Measurements from ENCODE around the gene FSTL1.

DNA sequence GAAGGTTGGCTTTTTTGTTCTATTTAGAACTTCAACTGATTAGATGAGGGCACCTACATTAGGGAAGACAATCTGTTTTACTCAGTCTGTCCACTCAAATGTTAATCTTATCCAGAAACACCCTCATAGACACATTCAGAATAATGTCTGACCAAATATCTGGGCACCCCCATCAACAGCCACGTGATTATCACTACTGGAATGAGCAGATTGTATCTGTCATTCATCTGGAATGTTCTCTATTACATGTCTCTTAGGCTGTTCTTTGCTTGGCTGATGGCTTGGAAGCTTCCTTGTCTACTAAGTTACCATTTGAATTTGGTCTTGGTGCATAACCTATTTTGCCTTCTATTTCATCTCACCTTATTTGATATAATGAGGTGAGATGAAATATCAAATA is 86.0 kb downstream of the FSTL1 start:
- TF ChIP-seq, protein P1, sequence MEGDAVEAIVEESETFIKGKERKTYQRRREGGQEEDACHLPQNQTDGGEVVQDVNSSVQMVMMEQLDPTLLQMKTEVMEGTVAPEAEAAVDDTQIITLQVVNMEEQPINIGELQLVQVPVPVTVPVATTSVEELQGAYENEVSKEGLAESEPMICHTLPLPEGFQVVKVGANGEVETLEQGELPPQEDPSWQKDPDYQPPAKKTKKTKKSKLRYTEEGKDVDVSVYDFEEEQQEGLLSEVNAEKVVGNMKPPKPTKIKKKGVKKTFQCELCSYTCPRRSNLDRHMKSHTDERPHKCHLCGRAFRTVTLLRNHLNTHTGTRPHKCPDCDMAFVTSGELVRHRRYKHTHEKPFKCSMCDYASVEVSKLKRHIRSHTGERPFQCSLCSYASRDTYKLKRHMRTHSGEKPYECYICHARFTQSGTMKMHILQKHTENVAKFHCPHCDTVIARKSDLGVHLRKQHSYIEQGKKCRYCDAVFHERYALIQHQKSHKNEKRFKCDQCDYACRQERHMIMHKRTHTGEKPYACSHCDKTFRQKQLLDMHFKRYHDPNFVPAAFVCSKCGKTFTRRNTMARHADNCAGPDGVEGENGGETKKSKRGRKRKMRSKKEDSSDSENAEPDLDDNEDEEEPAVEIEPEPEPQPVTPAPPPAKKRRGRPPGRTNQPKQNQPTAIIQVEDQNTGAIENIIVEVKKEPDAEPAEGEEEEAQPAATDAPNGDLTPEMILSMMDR (conservative IDR thresholded peaks at IDR 0.05; ENCODE audit: low read depth in 2 of 2) = no peak
- no peak for TF ChIP-seq CREB1 (CRISPR knock-in tag; IDR thresholded peaks at IDR 0.05; ENCODE audit: low read depth)
- TF ChIP-seq, protein P2, sequence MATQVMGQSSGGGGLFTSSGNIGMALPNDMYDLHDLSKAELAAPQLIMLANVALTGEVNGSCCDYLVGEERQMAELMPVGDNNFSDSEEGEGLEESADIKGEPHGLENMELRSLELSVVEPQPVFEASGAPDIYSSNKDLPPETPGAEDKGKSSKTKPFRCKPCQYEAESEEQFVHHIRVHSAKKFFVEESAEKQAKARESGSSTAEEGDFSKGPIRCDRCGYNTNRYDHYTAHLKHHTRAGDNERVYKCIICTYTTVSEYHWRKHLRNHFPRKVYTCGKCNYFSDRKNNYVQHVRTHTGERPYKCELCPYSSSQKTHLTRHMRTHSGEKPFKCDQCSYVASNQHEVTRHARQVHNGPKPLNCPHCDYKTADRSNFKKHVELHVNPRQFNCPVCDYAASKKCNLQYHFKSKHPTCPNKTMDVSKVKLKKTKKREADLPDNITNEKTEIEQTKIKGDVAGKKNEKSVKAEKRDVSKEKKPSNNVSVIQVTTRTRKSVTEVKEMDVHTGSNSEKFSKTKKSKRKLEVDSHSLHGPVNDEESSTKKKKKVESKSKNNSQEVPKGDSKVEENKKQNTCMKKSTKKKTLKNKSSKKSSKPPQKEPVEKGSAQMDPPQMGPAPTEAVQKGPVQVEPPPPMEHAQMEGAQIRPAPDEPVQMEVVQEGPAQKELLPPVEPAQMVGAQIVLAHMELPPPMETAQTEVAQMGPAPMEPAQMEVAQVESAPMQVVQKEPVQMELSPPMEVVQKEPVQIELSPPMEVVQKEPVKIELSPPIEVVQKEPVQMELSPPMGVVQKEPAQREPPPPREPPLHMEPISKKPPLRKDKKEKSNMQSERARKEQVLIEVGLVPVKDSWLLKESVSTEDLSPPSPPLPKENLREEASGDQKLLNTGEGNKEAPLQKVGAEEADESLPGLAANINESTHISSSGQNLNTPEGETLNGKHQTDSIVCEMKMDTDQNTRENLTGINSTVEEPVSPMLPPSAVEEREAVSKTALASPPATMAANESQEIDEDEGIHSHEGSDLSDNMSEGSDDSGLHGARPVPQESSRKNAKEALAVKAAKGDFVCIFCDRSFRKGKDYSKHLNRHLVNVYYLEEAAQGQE (IDR thresholded peaks at IDR 0.05; ENCODE audit: unreplicated experiment) = no peak

Data from GM23338 (cell line).